GM10248 (cell line): Measurements from ENCODE around the gene ALCAM.

Experiments used
- CTCF ChIA-PET: fragments of 300-600 bp; sonication (Branson Sonifier 250); formaldehyde crosslinking; extraction: SDS; loops from one replicate; lab custom pipeline; 2021; ENCODE audit warnings: antibody characterized with exemption; lab: Yijun Ruan, JAX
- POLR2A ChIA-PET: fragments of 350-650 bp; sonication (Branson Sonifier 250); formaldehyde crosslinking; extraction: SDS; loops from one replicate; lab custom pipeline; 2020; ENCODE audit warnings: antibody characterized with exemption; lab: Yijun Ruan, JAX
- DNase-seq: peaks from one replicate; pipeline ENCODE4 v3.0.0; 2012; ENCODE audit errors: extremely low spot score
- TF ChIP-seq, protein P1 (sequence below): IDR thresholded peaks from 2 replicates; pipeline ENCODE4 v1.5.1; 2012; ENCODE audit warnings: mild to moderate bottlenecking, low read depth; ENCODE audit errors: extremely low read depth, missing control alignments, control extremely low read depth

Gene ALCAM

DNA sequence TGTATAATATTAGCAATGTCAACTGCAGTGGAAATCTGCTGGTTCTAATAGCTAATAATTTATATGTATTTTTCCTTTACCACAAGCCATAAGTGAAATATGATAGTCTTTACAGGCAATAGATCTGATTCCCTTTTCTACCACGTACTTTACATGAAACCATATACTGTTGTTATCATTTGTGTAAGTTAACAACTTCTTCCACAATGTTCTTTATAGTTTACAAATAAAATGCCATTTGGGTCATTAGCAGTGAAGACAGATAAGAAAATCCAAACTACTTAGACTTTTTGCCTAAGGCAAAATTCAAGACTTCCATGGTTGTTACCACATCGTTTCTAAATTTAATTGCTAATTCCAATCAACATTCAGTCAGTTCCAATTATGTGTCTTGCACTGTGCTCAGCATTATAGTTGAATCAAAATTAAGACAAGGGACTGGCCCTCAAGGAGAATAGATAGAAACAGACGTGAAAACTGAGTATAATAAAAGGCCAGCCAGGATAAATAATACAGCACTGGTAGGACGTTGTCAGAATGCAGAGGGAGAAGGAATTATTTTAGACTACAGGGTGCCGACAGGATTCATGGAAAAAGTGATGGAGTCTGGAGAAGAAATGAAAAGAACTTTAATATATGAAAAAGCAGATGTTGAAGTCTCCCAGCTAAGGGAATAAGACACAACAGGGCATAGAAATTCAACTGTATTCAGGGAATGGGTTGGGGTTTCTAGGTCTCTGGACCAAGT, 249.8 kb downstream of the ALCAM start:
- no peak for DNase-seq
- ChIA-PET POLR2A (no interaction called here), CTCF (interaction anchor here (1.4 to 2.1 kb wide), 2 partner anchors 11 kb away, joined by 3 to 9 read pairs; no protein-coding TSS in a partner anchor)
- TF ChIP-seq, protein P1, sequence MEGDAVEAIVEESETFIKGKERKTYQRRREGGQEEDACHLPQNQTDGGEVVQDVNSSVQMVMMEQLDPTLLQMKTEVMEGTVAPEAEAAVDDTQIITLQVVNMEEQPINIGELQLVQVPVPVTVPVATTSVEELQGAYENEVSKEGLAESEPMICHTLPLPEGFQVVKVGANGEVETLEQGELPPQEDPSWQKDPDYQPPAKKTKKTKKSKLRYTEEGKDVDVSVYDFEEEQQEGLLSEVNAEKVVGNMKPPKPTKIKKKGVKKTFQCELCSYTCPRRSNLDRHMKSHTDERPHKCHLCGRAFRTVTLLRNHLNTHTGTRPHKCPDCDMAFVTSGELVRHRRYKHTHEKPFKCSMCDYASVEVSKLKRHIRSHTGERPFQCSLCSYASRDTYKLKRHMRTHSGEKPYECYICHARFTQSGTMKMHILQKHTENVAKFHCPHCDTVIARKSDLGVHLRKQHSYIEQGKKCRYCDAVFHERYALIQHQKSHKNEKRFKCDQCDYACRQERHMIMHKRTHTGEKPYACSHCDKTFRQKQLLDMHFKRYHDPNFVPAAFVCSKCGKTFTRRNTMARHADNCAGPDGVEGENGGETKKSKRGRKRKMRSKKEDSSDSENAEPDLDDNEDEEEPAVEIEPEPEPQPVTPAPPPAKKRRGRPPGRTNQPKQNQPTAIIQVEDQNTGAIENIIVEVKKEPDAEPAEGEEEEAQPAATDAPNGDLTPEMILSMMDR, result no peak

DNA sequence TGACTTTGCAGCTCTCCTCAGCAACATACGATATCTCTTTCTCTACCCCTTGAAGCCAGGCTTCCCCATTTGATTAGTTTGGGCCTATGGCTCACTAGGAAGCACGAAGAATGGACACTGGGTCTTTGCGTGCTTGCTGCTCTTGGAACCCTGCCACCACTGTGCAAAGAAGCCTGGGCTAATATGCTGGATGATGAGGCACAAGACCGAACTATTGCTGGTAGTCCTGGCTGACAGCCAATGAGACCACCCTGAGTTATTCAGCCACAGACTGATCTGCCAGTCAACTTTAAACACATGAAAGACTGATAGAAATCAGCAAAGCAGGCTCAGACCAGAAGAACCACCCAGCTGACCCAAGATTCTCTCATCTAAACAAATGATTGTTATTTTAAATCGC, 251.8 kb downstream of the ALCAM start:
- ChIA-PET POLR2A (no interaction called here), CTCF (interaction anchor here (1.1 kb wide), 1 partner anchor 34 kb away, joined by 3 read pairs; no protein-coding TSS in a partner anchor)
- TF ChIP-seq, protein P1, result no peak

DNA sequence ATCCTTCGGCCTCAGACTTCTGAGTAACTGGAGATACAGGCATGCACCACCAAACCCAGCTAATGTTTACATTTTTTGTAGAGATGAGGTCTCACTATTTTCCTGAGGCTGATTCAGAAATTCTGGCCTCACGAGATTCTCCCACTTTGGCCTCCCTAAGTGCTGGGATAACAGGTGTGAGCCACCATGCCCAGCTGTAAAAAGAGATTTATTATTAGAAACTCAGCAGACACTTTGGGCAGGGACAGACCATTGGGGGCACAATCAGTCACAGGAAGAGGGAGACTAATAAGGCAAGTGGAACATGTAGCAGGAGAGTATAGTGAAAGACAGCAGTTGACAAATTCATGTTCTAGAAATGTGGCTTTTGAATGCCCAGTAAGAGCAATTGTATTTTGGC, 252.9 kb downstream of the ALCAM start:
- POLR2A ChIA-PET, result no interaction called here
- TF ChIP-seq, protein P1, result no peak
- CTCF ChIA-PET, result no interaction called here
- no peak for DNase-seq

More for the DNA sequence above, 251.8 kb downstream of the ALCAM start:
- no peak for DNase-seq

DNA sequence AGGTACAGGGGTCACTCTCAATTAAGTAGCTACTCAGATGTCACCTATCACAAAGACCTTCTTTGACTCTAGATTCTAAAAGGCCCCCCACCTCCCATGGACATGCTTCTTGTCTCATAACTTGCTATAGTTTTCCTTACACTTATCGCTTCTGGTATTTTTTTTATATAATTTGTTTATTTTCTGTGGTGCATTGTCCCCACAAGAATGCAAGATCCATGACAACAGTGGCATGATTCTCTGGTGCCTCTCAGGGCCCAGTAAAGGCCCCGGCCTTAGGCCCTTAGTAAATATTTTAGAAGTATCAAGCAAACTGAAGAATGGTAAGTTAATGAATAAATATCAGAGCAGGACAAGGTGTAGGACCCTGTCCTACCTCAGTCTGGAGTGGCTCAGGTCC, 253.5 kb downstream of the ALCAM start:
- TF ChIP-seq, protein P1, result no peak
- ChIA-PET POLR2A (no interaction called here), CTCF (no interaction called here)
- DNase-seq, result no peak

DNA sequence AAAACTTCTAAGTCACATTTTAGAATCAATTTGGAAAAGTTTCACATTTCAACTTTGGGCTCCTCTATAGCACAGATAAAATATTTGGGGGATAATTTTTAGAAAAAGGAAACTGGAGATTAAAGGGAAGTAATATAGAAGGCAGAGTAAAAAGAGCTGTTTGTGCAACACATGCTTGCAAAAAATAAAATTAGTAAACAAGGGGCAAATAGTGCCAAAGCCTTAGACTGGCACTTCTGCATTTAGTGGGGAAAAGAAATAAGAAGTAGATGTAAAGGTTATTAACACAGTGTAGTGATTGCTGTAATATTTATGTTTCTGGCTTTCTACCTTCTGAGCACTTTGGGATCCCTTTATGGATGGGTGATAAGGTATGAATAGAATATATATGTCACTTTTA, 255.5 kb downstream of the ALCAM start:
- CTCF ChIA-PET, result interaction anchor here (1.1 to 1.4 kb wide), 3 partner anchors 9 to 12 kb away, joined by 3 to 6 read pairs (median 4); no protein-coding TSS in a partner anchor
- TF ChIP-seq, protein P1, result no peak
- POLR2A ChIA-PET, result no interaction called here
- no peak for DNase-seq
